Loucy (cell line): Measurements from ENCODE around the gene ST13.

Experiments
- CTCF ChIP-seq: fragments of 200-600 bp; sonication (generic); conservative IDR thresholded peaks from 2 replicates; pipeline ENCODE4 v1.5.1; 2014; ENCODE audit warnings: mild to moderate bottlenecking, antibody characterized with exemption, low read length
- EZH2phosphoT487 ChIP-seq: fragments of 200-600 bp; IDR thresholded peaks from 2 replicates; pipeline ENCODE4 v1.6.1; 2018; ENCODE audit warnings: antibody characterized with exemption, mild to moderate bottlenecking, moderate library complexity, borderline replicate concordance

GRCh38 chr22:40823426-40823825 is 33.0 kb downstream of the ST13 start:
- TF ChIP-seq CTCF, result no peak
- TF ChIP-seq EZH2phosphoT487, result no peak
